ENCODE results near the gene CLEC2L.

Gene CLEC2L

GRCh38 chr7:139500770-139501138 lies 22.7 kb upstream of the CLEC2L start:
- Mint-ChIP-seq H3K4me3 (no peak overlapping the region), H3K4me1 (ENCODE audit: low read depth) (peaks cover 10% of the 10 kb centered on the region), H3K27me3 (ENCODE audit: low read depth) (peaks cover 22% of the 10 kb centered on the region)

GRCh38 chr7:139502226-139502625 lies 21.3 kb upstream of the CLEC2L start:
- H3K27ac Mint-ChIP-seq = no peak overlapping the region
- H3K27me3 Mint-ChIP-seq (ENCODE audit: low read depth) = peaks cover 21% of the 10 kb centered on the region
- no peaks in the 10 kb centered on the region for H3K9me3 Mint-ChIP-seq
- H3K36me3 Mint-ChIP-seq (ENCODE audit: low read depth) = no peaks in the 10 kb centered on the region
- H3K4me3 Mint-ChIP-seq = no peak overlapping the region
- peaks cover 5% of the 10 kb centered on the region for H3K4me1 Mint-ChIP-seq (ENCODE audit: low read depth)

More at GRCh38 chr7:139500770-139501138, 22.7 kb upstream of the CLEC2L start:
- Mint-ChIP-seq H3K9me3 (no peaks in the 10 kb centered on the region), H3K36me3 (ENCODE audit: low read depth) (no peaks in the 10 kb centered on the region), H3K27ac (no peak overlapping the region)

- no peaks in the 10 kb centered on the region for H3K9me3 Mint-ChIP-seq
These were observed 17.9 kb upstream of the CLEC2L start for GRCh38 chr7:139505563-139505962.

GRCh38 chr7:139509535-139509934 lies 13.9 kb upstream of the CLEC2L start:
- Mint-ChIP-seq H3K27ac (no peak overlapping the region), H3K27me3 (ENCODE audit: low read depth) (no peaks in the 10 kb centered on the region), H3K9me3 (no peaks in the 10 kb centered on the region), H3K36me3 (ENCODE audit: low read depth) (no peaks in the 10 kb centered on the region), H3K4me3 (no peak overlapping the region), H3K4me1 (ENCODE audit: low read depth) (no peaks in the 10 kb centered on the region)

More at GRCh38 chr7:139505563-139505962, 17.9 kb upstream of the CLEC2L start:
- H3K27ac Mint-ChIP-seq = no peak overlapping the region
- no peaks in the 10 kb centered on the region for H3K36me3 Mint-ChIP-seq (ENCODE audit: low read depth)
- H3K4me3 Mint-ChIP-seq = no peak overlapping the region
- H3K4me1 Mint-ChIP-seq (ENCODE audit: low read depth) = no peaks in the 10 kb centered on the region
- H3K27me3 Mint-ChIP-seq (ENCODE audit: low read depth) = no peaks in the 10 kb centered on the region

GRCh38 chr7:139511315-139511714 lies 12.2 kb upstream of the CLEC2L start:
- Mint-ChIP-seq H3K27ac (no peak overlapping the region), H3K9me3 (no peaks in the 10 kb centered on the region), H3K4me3 (no peak overlapping the region)

GRCh38 chr7:139515266-139515665 lies 8.2 kb upstream of the CLEC2L start:
- Mint-ChIP-seq H3K27me3 (ENCODE audit: low read depth) (peaks cover 4% of the 10 kb centered on the region), H3K27ac (no peak overlapping the region)

More at GRCh38 chr7:139511315-139511714, 12.2 kb upstream of the CLEC2L start:
- H3K27me3 Mint-ChIP-seq (ENCODE audit: low read depth) = no peaks in the 10 kb centered on the region
- no peaks in the 10 kb centered on the region for H3K36me3 Mint-ChIP-seq (ENCODE audit: low read depth)
- no peaks in the 10 kb centered on the region for H3K4me1 Mint-ChIP-seq (ENCODE audit: low read depth)

GRCh38 chr7:139521439-139521838 lies 2.0 kb upstream of the CLEC2L start:
- Mint-ChIP-seq H3K9me3 (no peaks in the 10 kb centered on the region), H3K4me3 (no peak overlapping the region), H3K4me1 (ENCODE audit: low read depth) (peaks cover 2% of the 10 kb centered on the region), H3K27ac (no peak overlapping the region), H3K36me3 (ENCODE audit: low read depth) (no peaks in the 10 kb centered on the region), H3K27me3 (ENCODE audit: low read depth) (peaks cover 47% of the 10 kb centered on the region)

More at GRCh38 chr7:139515266-139515665, 8.2 kb upstream of the CLEC2L start:
- Mint-ChIP-seq H3K4me1 (ENCODE audit: low read depth) (no peaks in the 10 kb centered on the region), H3K36me3 (ENCODE audit: low read depth) (no peaks in the 10 kb centered on the region), H3K9me3 (no peaks in the 10 kb centered on the region), H3K4me3 (no peak overlapping the region)

GRCh38 chr7:139522830-139523198 lies 671 bp upstream of the CLEC2L start:
- H3K36me3 Mint-ChIP-seq (ENCODE audit: low read depth) = no peaks in the 10 kb centered on the region
- peaks cover 2% of the 10 kb centered on the region for H3K4me1 Mint-ChIP-seq (ENCODE audit: low read depth)
- no peak overlapping the region for H3K27ac Mint-ChIP-seq
- peaks cover 51% of the 10 kb centered on the region for H3K27me3 Mint-ChIP-seq (ENCODE audit: low read depth)
- H3K9me3 Mint-ChIP-seq = no peaks in the 10 kb centered on the region
- H3K4me3 Mint-ChIP-seq = no peak overlapping the region

GRCh38 chr7:139523968-139524815 lies 707 bp downstream of the CLEC2L start:
- H3K27me3 Mint-ChIP-seq (ENCODE audit: low read depth) = peaks cover 51% of the 10 kb centered on the region
- no peak overlapping the region for H3K27ac Mint-ChIP-seq
- no peaks in the 10 kb centered on the region for H3K36me3 Mint-ChIP-seq (ENCODE audit: low read depth)
- peaks cover 2% of the 10 kb centered on the region for H3K4me1 Mint-ChIP-seq (ENCODE audit: low read depth)
- no peak overlapping the region for H3K4me3 Mint-ChIP-seq
- H3K9me3 Mint-ChIP-seq = no peaks in the 10 kb centered on the region

GRCh38 chr7:139525239-139525638 lies 1.8 kb downstream of the CLEC2L start:
- H3K4me1 Mint-ChIP-seq (ENCODE audit: low read depth) = peaks cover 2% of the 10 kb centered on the region
- no peak overlapping the region for H3K4me3 Mint-ChIP-seq
- no peak overlapping the region for H3K27ac Mint-ChIP-seq
- H3K9me3 Mint-ChIP-seq = no peaks in the 10 kb centered on the region
- H3K27me3 Mint-ChIP-seq (ENCODE audit: low read depth) = peaks cover 51% of the 10 kb centered on the region
- no peaks in the 10 kb centered on the region for H3K36me3 Mint-ChIP-seq (ENCODE audit: low read depth)

- Mint-ChIP-seq H3K4me3 (no peak overlapping the region), H3K36me3 (ENCODE audit: low read depth) (no peaks in the 10 kb centered on the region), H3K4me1 (ENCODE audit: low read depth) (peaks cover 2% of the 10 kb centered on the region), H3K27me3 (ENCODE audit: low read depth) (peaks cover 51% of the 10 kb centered on the region), H3K27ac (no peak overlapping the region), H3K9me3 (no peaks in the 10 kb centered on the region)
These were observed 2.3 kb downstream of the CLEC2L start for GRCh38 chr7:139525750-139526149.

- H3K27me3 Mint-ChIP-seq (ENCODE audit: low read depth) = peaks cover 49% of the 10 kb centered on the region
- no peaks in the 10 kb centered on the region for H3K36me3 Mint-ChIP-seq (ENCODE audit: low read depth)
- no peak overlapping the region for H3K27ac Mint-ChIP-seq
- H3K9me3 Mint-ChIP-seq = no peaks in the 10 kb centered on the region
- no peaks in the 10 kb centered on the region for H3K4me1 Mint-ChIP-seq (ENCODE audit: low read depth)
- H3K4me3 Mint-ChIP-seq = no peak overlapping the region
These were observed 3.4 kb downstream of the CLEC2L start for GRCh38 chr7:139526578-139527544.

GRCh38 chr7:139531094-139531493 lies 7.6 kb downstream of the CLEC2L start:
- no peaks in the 10 kb centered on the region for H3K4me1 Mint-ChIP-seq (ENCODE audit: low read depth)
- no peak overlapping the region for H3K27ac Mint-ChIP-seq
- no peaks in the 10 kb centered on the region for H3K9me3 Mint-ChIP-seq
- no peaks in the 10 kb centered on the region for H3K36me3 Mint-ChIP-seq (ENCODE audit: low read depth)
- H3K4me3 Mint-ChIP-seq = no peak overlapping the region
- H3K27me3 Mint-ChIP-seq (ENCODE audit: low read depth) = peaks cover 31% of the 10 kb centered on the region

- Mint-ChIP-seq H3K27me3 (ENCODE audit: low read depth) (peaks cover 31% of the 10 kb centered on the region), H3K4me1 (ENCODE audit: low read depth) (no peaks in the 10 kb centered on the region), H3K36me3 (ENCODE audit: low read depth) (no peaks in the 10 kb centered on the region), H3K4me3 (no peak overlapping the region), H3K27ac (no peak overlapping the region), H3K9me3 (no peaks in the 10 kb centered on the region)
These were observed 9.2 kb downstream of the CLEC2L start for GRCh38 chr7:139532636-139533155.

All from T-helper 1 cell treated with Interleukin-12 subunit alpha and Interleukin-12 subunit beta and Interleukin-4 antibody, amounts not matched to agents 30 μg/mL and 1 μg/mL, for 36 hours (primary cell).